ENCODE measurements around the gene TRIL. TPM values are rescaled to one million over a fixed set of nuclear protein-coding genes. Genes with fewer than 3 reads are reported as not detected.

Gene TRIL
- total RNA-seq, 5 donors from 2014 or later (not counting 1 experiment from before 2014, with no cell fraction given), result not detected

GRCh38 chr7:28984631-28985030 lies 26.5 kb upstream of the TRIL start:
- ChIA-PET POLR2A (interaction anchor here in 1 of 2 donors (0.6 kb wide), 1 partner anchor 84 kb away, joined by 3 read pairs; no protein-coding TSS in a partner anchor), CTCF (interaction anchor here in 1 of 2 donors (0.5 kb wide), 1 partner anchor 26 kb away, joined by 9 read pairs; the partner anchor contains the start of gene TRIL)
- H3K27ac ChIP-seq (ENCODE audit: low read length), result no peak overlapping the region
- no peaks in the 10 kb centered on the region for H3K36me3 Mint-ChIP-seq
- no peak overlapping the region for H3K4me3 Mint-ChIP-seq
- no peaks in the 10 kb centered on the region for H3K27me3 ChIP-seq (replicated peaks in 1 of 2; ENCODE audit: control insufficient read depth in 2 of 2, extremely low read depth in 1 of 2, insufficient read depth in 2 of 2, low read length in 1 of 2)
- no peaks in the 10 kb centered on the region for H3K9me3 Mint-ChIP-seq
- ATAC-seq (replicated peaks in 1 of 4), result no peak
- no peaks in the 10 kb centered on the region for H3K4me1 Mint-ChIP-seq
- no peaks in the 10 kb centered on the region for H3K36me3 ChIP-seq (ENCODE audit: control insufficient read depth in 2 of 2, extremely low read depth in 1 of 2, insufficient read depth in 1 of 2, low read length in 1 of 2)
- WGBS (ENCODE audit: insufficient coverage), result 20% methylated on average over 1 of the region's 4 CpGs
- H3K27ac Mint-ChIP-seq, result no peak overlapping the region
- no peaks in the 10 kb centered on the region for H3K4me1 ChIP-seq (ENCODE audit: control insufficient read depth in 1 of 2, extremely low read depth in 1 of 2, insufficient read depth in 2 of 2, low read length in 2 of 2)
- peaks cover 14 to 30% of the 10 kb centered on the region in 2 donors for H3K27me3 Mint-ChIP-seq
- H3K4me3 ChIP-seq (ENCODE audit: control insufficient read depth in 1 of 2, extremely low read depth in 1 of 2, low read length in 1 of 2), result no peak overlapping the region
- H3K9me3 ChIP-seq, result no peaks in the 10 kb centered on the region
- DNase-seq, result no peak

GRCh38 chr7:28984217-28984616 lies 26.1 kb upstream of the TRIL start:
- H3K27me3 Mint-ChIP-seq, result peaks cover 11 to 30% of the 10 kb centered on the region in 2 donors
- POLR2A ChIA-PET, result interaction anchor here in 1 of 2 donors (0.6 kb wide), 1 partner anchor 85 kb away, joined by 3 read pairs; no protein-coding TSS in a partner anchor
- H3K27ac ChIP-seq (ENCODE audit: low read length), result no peak overlapping the region

GRCh38 chr7:28983396-28984190 lies 25.5 kb upstream of the TRIL start:
- no peak overlapping the region for H3K27ac ChIP-seq (ENCODE audit: low read length)
- H3K4me3 ChIP-seq (ENCODE audit: control insufficient read depth in 1 of 2, extremely low read depth in 1 of 2, low read length in 1 of 2), result no peak overlapping the region
- H3K27ac Mint-ChIP-seq, result no peak overlapping the region
- no CpG with 5 or more reads among the region's 4 CpGs for WGBS (ENCODE audit: insufficient coverage)
- POLR2A ChIA-PET, result no interaction called here
- H3K4me1 ChIP-seq (ENCODE audit: control insufficient read depth in 1 of 2, extremely low read depth in 1 of 2, insufficient read depth in 2 of 2, low read length in 2 of 2), result no peaks in the 10 kb centered on the region
- no peaks in the 10 kb centered on the region for H3K9me3 ChIP-seq
- H3K9me3 Mint-ChIP-seq, result no peaks in the 10 kb centered on the region
- H3K4me1 Mint-ChIP-seq, result no peaks in the 10 kb centered on the region
- DNase-seq, result no peak
- CTCF ChIA-PET, result interaction anchor here in 1 of 2 donors (0.5 kb wide), 1 partner anchor 25 kb away, joined by 9 read pairs; the partner anchor contains the start of gene TRIL
- no peaks in the 10 kb centered on the region for H3K36me3 Mint-ChIP-seq
- no peaks in the 10 kb centered on the region for H3K36me3 ChIP-seq (ENCODE audit: control insufficient read depth in 2 of 2, extremely low read depth in 1 of 2, insufficient read depth in 1 of 2, low read length in 1 of 2)
- peaks cover 8 to 25% of the 10 kb centered on the region in 2 donors for H3K27me3 Mint-ChIP-seq
- no peaks in the 10 kb centered on the region for H3K27me3 ChIP-seq (replicated peaks in 1 of 2; ENCODE audit: control insufficient read depth in 2 of 2, extremely low read depth in 1 of 2, insufficient read depth in 2 of 2, low read length in 1 of 2)
- no peak for ATAC-seq (replicated peaks in 1 of 4)
- no peak overlapping the region for H3K4me3 Mint-ChIP-seq

More at GRCh38 chr7:28984217-28984616, 26.1 kb upstream of the TRIL start:
- ATAC-seq (replicated peaks in 1 of 4) (no peak), DNase-seq (no peak)
- H3K4me3 Mint-ChIP-seq, result no peak overlapping the region
- Histone ChIP-seq H3K27me3 (replicated peaks in 1 of 2; ENCODE audit: control insufficient read depth in 2 of 2, extremely low read depth in 1 of 2, insufficient read depth in 2 of 2, low read length in 1 of 2) (no peaks in the 10 kb centered on the region), H3K9me3 (no peaks in the 10 kb centered on the region), H3K36me3 (ENCODE audit: control insufficient read depth in 2 of 2, extremely low read depth in 1 of 2, insufficient read depth in 1 of 2, low read length in 1 of 2) (no peaks in the 10 kb centered on the region), H3K4me3 (ENCODE audit: control insufficient read depth in 1 of 2, extremely low read depth in 1 of 2, low read length in 1 of 2) (no peak overlapping the region), H3K4me1 (ENCODE audit: control insufficient read depth in 1 of 2, extremely low read depth in 1 of 2, insufficient read depth in 2 of 2, low read length in 2 of 2) (no peaks in the 10 kb centered on the region)
- CTCF ChIA-PET, result interaction anchor here in 1 of 2 donors (0.5 kb wide), 1 partner anchor 26 kb away, joined by 9 read pairs; the partner anchor contains the start of gene TRIL
- no peaks in the 10 kb centered on the region for H3K9me3 Mint-ChIP-seq
- no peaks in the 10 kb centered on the region for H3K4me1 Mint-ChIP-seq
- H3K36me3 Mint-ChIP-seq, result no peaks in the 10 kb centered on the region
- no peak overlapping the region for H3K27ac Mint-ChIP-seq

- Mint-ChIP-seq H3K4me1 (no peaks in the 10 kb centered on the region), H3K36me3 (no peaks in the 10 kb centered on the region), H3K9me3 (no peaks in the 10 kb centered on the region), H3K27me3 (peaks cover 6 to 20% of the 10 kb centered on the region in 2 donors), H3K4me3 (no peak overlapping the region), H3K27ac (no peak overlapping the region)
- WGBS (ENCODE audit: insufficient coverage), result no CpG with 5 or more reads among the region's 4 CpGs
- Histone ChIP-seq H3K27me3 (replicated peaks in 1 of 2; ENCODE audit: control insufficient read depth in 2 of 2, extremely low read depth in 1 of 2, insufficient read depth in 2 of 2, low read length in 1 of 2) (no peaks in the 10 kb centered on the region), H3K4me3 (ENCODE audit: control insufficient read depth in 1 of 2, extremely low read depth in 1 of 2, low read length in 1 of 2) (no peak overlapping the region), H3K4me1 (ENCODE audit: control insufficient read depth in 1 of 2, extremely low read depth in 1 of 2, insufficient read depth in 2 of 2, low read length in 2 of 2) (no peaks in the 10 kb centered on the region), H3K36me3 (ENCODE audit: control insufficient read depth in 2 of 2, extremely low read depth in 1 of 2, insufficient read depth in 1 of 2, low read length in 1 of 2) (no peaks in the 10 kb centered on the region), H3K9me3 (no peaks in the 10 kb centered on the region), H3K27ac (ENCODE audit: low read length) (no peak overlapping the region)
- ATAC-seq (replicated peaks in 1 of 4), result no peak
- CTCF ChIA-PET, result no interaction called here
- DNase-seq, result no peak
- POLR2A ChIA-PET, result no interaction called here
Measured at GRCh38 chr7:28981161-28981465, 23.0 kb upstream of the TRIL start.

GRCh38 chr7:28980451-28981160 lies 22.5 kb upstream of the TRIL start:
- Histone ChIP-seq H3K4me1 (ENCODE audit: control insufficient read depth in 1 of 2, extremely low read depth in 1 of 2, insufficient read depth in 2 of 2, low read length in 2 of 2) (no peaks in the 10 kb centered on the region), H3K27ac (ENCODE audit: low read length) (no peak overlapping the region), H3K36me3 (ENCODE audit: control insufficient read depth in 2 of 2, extremely low read depth in 1 of 2, insufficient read depth in 1 of 2, low read length in 1 of 2) (no peaks in the 10 kb centered on the region), H3K27me3 (replicated peaks in 1 of 2; ENCODE audit: control insufficient read depth in 2 of 2, extremely low read depth in 1 of 2, insufficient read depth in 2 of 2, low read length in 1 of 2) (no peaks in the 10 kb centered on the region), H3K9me3 (no peaks in the 10 kb centered on the region), H3K4me3 (ENCODE audit: control insufficient read depth in 1 of 2, extremely low read depth in 1 of 2, low read length in 1 of 2) (no peak overlapping the region)
- POLR2A ChIA-PET, result no interaction called here
- CTCF ChIA-PET, result interaction anchor here in 1 of 2 donors (0.5 kb wide), 1 partner anchor 245 kb away, joined by 3 read pairs; no protein-coding TSS in a partner anchor
- Mint-ChIP-seq H3K27me3 (peaks cover 6 to 22% of the 10 kb centered on the region in 2 donors), H3K27ac (no peak overlapping the region), H3K4me3 (no peak overlapping the region), H3K4me1 (no peaks in the 10 kb centered on the region), H3K36me3 (no peaks in the 10 kb centered on the region), H3K9me3 (no peaks in the 10 kb centered on the region)
- 73% methylated on average over 5 of the region's 8 CpGs for WGBS (ENCODE audit: insufficient coverage)
- no peak for ATAC-seq (replicated peaks in 1 of 4)
- DNase-seq, result no peak

- no peaks in the 10 kb centered on the region for H3K36me3 ChIP-seq (ENCODE audit: control insufficient read depth in 2 of 2, extremely low read depth in 1 of 2, insufficient read depth in 1 of 2, low read length in 1 of 2)
- H3K27me3 ChIP-seq (replicated peaks in 1 of 2; ENCODE audit: control insufficient read depth in 2 of 2, extremely low read depth in 1 of 2, insufficient read depth in 2 of 2, low read length in 1 of 2), result peaks cover 0 to 4% of the 10 kb centered on the region in 2 experiments
- WGBS (ENCODE audit: insufficient coverage), result 56% methylated on average over 2 of the region's 3 CpGs
- no peaks in the 10 kb centered on the region for H3K9me3 Mint-ChIP-seq
- DNase-seq (no peak), ATAC-seq (replicated peaks in 1 of 4) (no peak)
- CTCF ChIA-PET, result interaction anchor here in 1 of 2 donors (0.5 kb wide), 1 partner anchor 244 kb away, joined by 3 read pairs; no protein-coding TSS in a partner anchor
- H3K4me1 Mint-ChIP-seq, result no peaks in the 10 kb centered on the region
- H3K27ac Mint-ChIP-seq, result no peak overlapping the region
- peaks cover 9 to 26% of the 10 kb centered on the region in 2 donors for H3K27me3 Mint-ChIP-seq
- H3K4me1 ChIP-seq (ENCODE audit: control insufficient read depth in 1 of 2, extremely low read depth in 1 of 2, insufficient read depth in 2 of 2, low read length in 2 of 2), result no peaks in the 10 kb centered on the region
- H3K9me3 ChIP-seq, result no peaks in the 10 kb centered on the region
- no peaks in the 10 kb centered on the region for H3K36me3 Mint-ChIP-seq
- H3K4me3 ChIP-seq (ENCODE audit: control insufficient read depth in 1 of 2, extremely low read depth in 1 of 2, low read length in 1 of 2), result no peak overlapping the region
- no peak overlapping the region for H3K27ac ChIP-seq (ENCODE audit: low read length)
- POLR2A ChIA-PET, result no interaction called here
- no peak overlapping the region for H3K4me3 Mint-ChIP-seq
Measured at GRCh38 chr7:28979776-28980175, 21.6 kb upstream of the TRIL start.
